H1 (cell line): ENCODE measurements around the gene NCBP2. TPM values are rescaled to one million over a fixed set of nuclear protein-coding genes. Genes with fewer than 3 reads are reported as not detected.

ENCODE experiments used
- CTCF ChIA-PET: fragments of 300-600 bp; sonication (Branson Sonifier 250); formaldehyde crosslinking; loops from one replicate; lab custom pipeline; 2021; ENCODE audit not compliant: partially characterized antibody; lab: Charles Lee
- POLR2A ChIA-PET: fragments of 300-600 bp; sonication (Branson Sonifier 250); formaldehyde crosslinking; loops from one replicate; lab custom pipeline; 2021; ENCODE audit warnings: inconsistent platforms; ENCODE audit not compliant: partially characterized antibody; lab: Charles Lee
- DNase-seq, 2 experiments: peaks; one replicate each; pipeline versions ENCODE4 v3.0.0 to v3.0.0-alpha.2; 2010 to 2022; ENCODE audit warnings: low spot score in 2 of 2, low read depth in 1 of 2, mixed read lengths in 1 of 2
- FAIRE-seq: peaks from 2 replicates; lab custom pipeline; 2011; peaks lifted over from hg19 to GRCh38; lab: Jason Lieb, UNC
- H2AFZ ChIP-seq: 2 replicates; pipeline ENCODE4 v1.8.1; 2012; ENCODE audit warnings: low read length, inconsistent platforms
- H2AK5ac ChIP-seq: 2 replicates; pipeline ENCODE4 v1.6.1; 2013; ENCODE audit warnings: low read depth, low read length
- H2BK120ac ChIP-seq: replicated peaks from 2 replicates; pipeline ENCODE3; 2013; ENCODE audit warnings: low read depth, low read length, inconsistent platforms
- H2BK12ac ChIP-seq: 2 replicates; pipeline ENCODE4 v1.6.1; 2013; ENCODE audit warnings: low read depth, low read length
- H2BK15ac ChIP-seq: 2 replicates; pipeline ENCODE4 v1.6.1; 2013; ENCODE audit warnings: low read length
- H2BK20ac ChIP-seq: 2 replicates; pipeline ENCODE4 v1.6.1; 2013; ENCODE audit warnings: low read length
- H2BK5ac ChIP-seq: 2 replicates; pipeline ENCODE4 v1.6.1; 2013; ENCODE audit warnings: low read depth, low read length
- H3K14ac ChIP-seq: 2 replicates; pipeline ENCODE4 v1.6.1; 2013; ENCODE audit warnings: inconsistent platforms; ENCODE audit not compliant: insufficient read length
- H3K18ac ChIP-seq: 2 replicates; pipeline ENCODE4 v1.6.1; 2013; ENCODE audit warnings: low read length; ENCODE audit errors: extremely low read depth
- H3K23ac ChIP-seq: 2 replicates; pipeline ENCODE4 v1.6.1; 2013; ENCODE audit warnings: inconsistent platforms; ENCODE audit not compliant: insufficient read length
- H3K23me2 ChIP-seq: 2 replicates; pipeline ENCODE4 v1.6.1; 2013; ENCODE audit warnings: low read depth, low read length
- H3K27ac ChIP-seq: 2 replicates; pipeline ENCODE4 v1.6.1; 2011; ENCODE audit warnings: low read depth, low read length, inconsistent platforms
- H3K27me3 ChIP-seq, 4 experiments: replicated peaks in 1 of 4; 1 replicate in 1 of 4; 2 replicates in 3 of 4; pipeline versions ENCODE4 v1.6.1 to v1.8.1; 2011 to 2013; ENCODE audit warnings: low read length in 3 of 4, mild to moderate bottlenecking in 3 of 4, inconsistent platforms in 2 of 4, mixed read lengths in 2 of 4, moderate library complexity in 1 of 4; ENCODE audit not compliant: control insufficient read depth in 3 of 4, insufficient read depth in 3 of 4; ENCODE audit errors: extremely low read depth in 1 of 4
- H3K36me3 ChIP-seq, 4 experiments: 2 replicates each; pipeline versions ENCODE4 v1.6.1 to v1.8.1; 2011 to 2013; ENCODE audit warnings: mild to moderate bottlenecking in 4 of 4, low read length in 3 of 4, moderate library complexity in 2 of 4, control low read depth in 1 of 4, inconsistent platforms in 1 of 4; ENCODE audit not compliant: insufficient read depth in 4 of 4, control insufficient read depth in 2 of 4
- H3K4ac ChIP-seq: replicated peaks from 2 replicates; pipeline ENCODE3; 2013; ENCODE audit warnings: low read length, low read depth, mixed read lengths, inconsistent platforms; ENCODE audit not compliant: insufficient read length
- H3K4me1 ChIP-seq, 4 experiments: replicated peaks in 1 of 4; 1 replicate in 1 of 4; 2 replicates in 3 of 4; pipeline versions ENCODE4 v1.6.1 to v1.8.1; 2011 to 2013; ENCODE audit warnings: low read length in 3 of 4, inconsistent platforms in 2 of 4, mixed read lengths in 1 of 4; ENCODE audit not compliant: insufficient read depth in 4 of 4, control insufficient read depth in 3 of 4
- H3K4me2 ChIP-seq, 2 experiments: 2 replicates each; pipeline versions ENCODE4 v1.6.1 to v1.8.1; 2011 to 2013; ENCODE audit warnings: low read depth in 2 of 2, low read length in 2 of 2, control low read depth in 1 of 2, inconsistent platforms in 1 of 2, mild to moderate bottlenecking in 1 of 2; ENCODE audit not compliant: insufficient read depth in 1 of 2
- H3K4me3 ChIP-seq, 4 experiments: fragments of 200-600, 300-600 bp in 1 of 4; sonication (generic), shearing (Covaris generic), sonication (Bioruptor Twin) in 1 of 4; 2 replicates each; pipeline versions ENCODE4 v1.5.1 to v1.8.1; 2011 to 2016; ENCODE audit warnings: low read length in 4 of 4, low read depth in 3 of 4, control low read depth in 2 of 4, inconsistent platforms in 2 of 4, mild to moderate bottlenecking in 2 of 4, mixed read lengths in 1 of 4, moderate library complexity in 1 of 4; ENCODE audit not compliant: insufficient read depth in 2 of 4; ENCODE audit errors: extremely low read depth in 1 of 4
- H3K56ac ChIP-seq: replicated peaks from 2 replicates; pipeline ENCODE3; 2013; ENCODE audit warnings: low read depth, mild to moderate bottlenecking, mixed read lengths, low read length, inconsistent platforms; ENCODE audit not compliant: insufficient read length
- H3K79me1 ChIP-seq: 2 replicates; pipeline ENCODE4 v1.6.1; 2013; ENCODE audit warnings: low read depth, low read length, control low read depth
- H3K79me2 ChIP-seq, 2 experiments: 2 replicates each; pipeline versions ENCODE4 v1.6.1 to v1.8.1; 2012 to 2013; ENCODE audit warnings: low read length in 2 of 2, mild to moderate bottlenecking in 2 of 2, inconsistent platforms in 1 of 2; ENCODE audit not compliant: insufficient read depth in 2 of 2, control insufficient read depth in 1 of 2
- H3K9ac ChIP-seq, 4 experiments: replicated peaks in 1 of 4; 1 replicate in 1 of 4; 2 replicates in 3 of 4; pipeline versions ENCODE4 v1.6.1 to v1.8.1; 2011 to 2013; ENCODE audit warnings: low read depth in 3 of 4, low read length in 3 of 4, control low read depth in 2 of 4, mild to moderate bottlenecking in 2 of 4, moderate library complexity in 2 of 4, inconsistent platforms in 1 of 4; ENCODE audit errors: extremely low read depth in 1 of 4
- H3K9me3 ChIP-seq, 2 experiments: 2 replicates each; pipeline versions ENCODE4 v1.6.1 to v1.8.1; 2012 to 2013; ENCODE audit warnings: mild to moderate bottlenecking in 2 of 2, moderate library complexity in 2 of 2, control low read depth in 1 of 2, inconsistent platforms in 1 of 2, low read depth in 1 of 2, low read length in 1 of 2, mixed read lengths in 1 of 2; ENCODE audit not compliant: insufficient read depth in 2 of 2
- H4K20me1 ChIP-seq, 2 experiments: replicated peaks in 1 of 2; 2 replicates each; pipeline versions ENCODE3 to v1.8.1; 2011 to 2013; ENCODE audit warnings: inconsistent platforms in 2 of 2, low read length in 2 of 2, mild to moderate bottlenecking in 1 of 2; ENCODE audit not compliant: insufficient read depth in 2 of 2, control insufficient read depth in 1 of 2
- H4K5ac ChIP-seq: 2 replicates; pipeline ENCODE4 v1.6.1; 2013; ENCODE audit warnings: low read length, low read depth, mixed read lengths, inconsistent platforms; ENCODE audit not compliant: insufficient read length
- H4K8ac ChIP-seq: 2 replicates; pipeline ENCODE4 v1.8.0; 2013; ENCODE audit warnings: mild to moderate bottlenecking, moderate library complexity, low read length, inconsistent platforms; ENCODE audit not compliant: insufficient read depth; ENCODE audit errors: extremely low read depth
- H4K91ac ChIP-seq: replicated peaks from 2 replicates; pipeline ENCODE3; 2013; ENCODE audit warnings: low read length, mixed read lengths, inconsistent platforms; ENCODE audit not compliant: insufficient read length
- BRCA1 ChIP-seq: IDR thresholded peaks from 2 replicates; pipeline ENCODE4 v1.6.1; 2012; ENCODE audit warnings: low read depth, low read length, improper control_type of control experiment
- EP300 ChIP-seq, 2 experiments: IDR thresholded peaks; 1 replicate in 1 of 2; 2 replicates in 1 of 2; pipeline ENCODE4 v1.6.1; 2011 to 2012; ENCODE audit warnings: low read depth in 2 of 2, low read length in 2 of 2, mild to moderate bottlenecking in 2 of 2, borderline replicate concordance in 1 of 2, inconsistent platforms in 1 of 2, moderate library complexity in 1 of 2
- YY1 ChIP-seq: IDR thresholded peaks from 2 replicates; pipeline ENCODE4 v1.6.1; 2011; ENCODE audit warnings: low read depth, mild to moderate bottlenecking, low read length
- WGBS, 2 experiments: shearing (Covaris generic) in 1 of 2; methylation state at CpG; one replicate each; pipeline versions ENCODE4 v1.1.6 to v1.1.7; 2013 to 2015; ENCODE audit warnings: low lambda C conversion rate in 2 of 2, mixed read lengths in 2 of 2, inconsistent platforms in 1 of 2, low coverage in 1 of 2, missing lambda C conversion rate in 1 of 2; ENCODE audit not compliant: insufficient replicate concordance in 2 of 2, insufficient coverage in 1 of 2, insufficient read length in 1 of 2; ENCODE audit errors: extremely low coverage in 1 of 2, missing lambda C conversion rate in 1 of 2; 5-methylcytosine and 5-hydroxymethylcytosine counted together
- polyA plus RNA-seq, 7 experiments: library from polyadenylated mRNA; depleted of rRNA in 3 of 7; stranded (reverse) in 5 of 7; unstranded in 2 of 7; fragments of >200 nt in 5 of 7; fragments of 200-250 nt in 2 of 7; gene quantifications; 1 replicate in 5 of 7; 2 replicates in 1 of 7; 4 replicates in 1 of 7; pipeline versions ENCODE4 v1.2.1 to v1.2.3, GENCODE V29; 2011 to 2013; ENCODE audit warnings: missing spikeins in 2 of 7, mixed read lengths in 2 of 7
- total RNA-seq: library from RNA; stranded (reverse); fragmentation: NEBNext Ultra II Directional; extraction: Animal tissue kit (Norgen Biotek cat#: 25700); gene quantifications from 2 replicates; pipeline ENCODE4 v1.2.1, GENCODE V29; 2021

The NCBP2 gene
- total and polyA plus RNA-seq, 2 of the 8 experiments (the other 6 are each of a cell fraction or from before 2014, with no cell fraction given) = 34.1 to 100 TPM

DNA sequence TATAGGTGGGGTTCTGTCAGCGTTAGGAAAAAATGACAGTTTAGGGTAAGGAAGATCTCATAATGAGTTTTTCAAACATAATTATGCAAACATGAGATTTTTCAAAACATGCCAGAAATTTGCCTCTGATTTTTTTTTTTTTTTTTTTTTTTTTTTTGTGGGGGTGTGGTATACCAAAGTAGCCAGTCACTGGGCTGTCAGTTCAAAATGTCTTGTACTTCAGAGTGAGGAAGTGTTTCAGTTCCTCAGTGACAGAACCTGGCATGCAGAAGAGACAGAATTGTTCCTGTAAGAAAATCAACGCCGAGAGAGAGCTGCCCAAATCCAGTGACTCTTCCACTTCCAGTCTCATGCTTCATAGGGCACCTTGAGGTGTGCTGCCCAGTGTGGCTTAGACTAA is 9.7 kb downstream of the NCBP2 start:
- Histone ChIP-seq H2AFZ (no peak overlapping the region), H3K18ac (no peak overlapping the region), H3K36me3 (peaks cover 28 to 62% (median 56%) of the 10 kb centered on the region in 4 experiments), H3K4me2 (no peak overlapping the region), H3K56ac (no peak overlapping the region), H4K20me1 (peaks cover 0 to 4% of the 10 kb centered on the region in 2 experiments), H2BK12ac (no peak overlapping the region), H3K4ac (no peak overlapping the region), H3K27me3 (no peaks in the 10 kb centered on the region), H2AK5ac (no peak overlapping the region), H4K5ac (no peak overlapping the region), H3K4me3 (no peak overlapping the region), H3K79me2 (no peaks in the 10 kb centered on the region), H4K8ac (no peak overlapping the region), H2BK15ac (no peak overlapping the region), H2BK20ac (no peak overlapping the region), H2BK120ac (no peak overlapping the region), H3K9ac (no peak overlapping the region), H3K23me2 (no peaks in the 10 kb centered on the region), H3K79me1 (no peaks in the 10 kb centered on the region), H3K23ac (no peak overlapping the region), H3K27ac (no peak overlapping the region), H2BK5ac (no peak overlapping the region), H3K9me3 (no peaks in the 10 kb centered on the region), H4K91ac (no peak overlapping the region), H3K14ac (no peak overlapping the region), H3K4me1 (no peaks in the 10 kb centered on the region)
- no peak for FAIRE-seq
- ChIA-PET POLR2A (interaction anchor here (0.8 kb wide), 1 partner anchor 65 kb away, joined by 3 read pairs; the partner anchor contains the start of gene SENP5), CTCF (no interaction called here)
- DNase-seq = no peak
- WGBS, 2 experiments = 91% methylated on average over 3 of the region's 3 CpGs; no CpG with 5 or more reads in 1 of the 2 experiments
- TF ChIP-seq EP300 (IDR thresholded peaks at IDR 0.05; ENCODE audit: borderline replicate concordance in 1 of 2, low read depth in 2 of 2, low read length in 2 of 2) (no peak), YY1 (no peak), BRCA1 (no peak)
